Activated CD8-positive, alpha-beta memory T cell treated with anti-CD3 and anti-CD28 coated beads, Interleukin-2, amount 50 U/mL, for 1 hour (primary cell): ENCODE measurements around the gene TRAPPC4.
A peak's percentile ranks its signal among the peaks of the same experiment; 100 is the strongest.
"Not testable (repeated sequence)": the region's sequence is repeated elsewhere in the genome, so short reads cannot be mapped to it uniquely, and the experiment has no call there.

ENCODE experiments used
- DNase-seq: peaks from one replicate; pipeline ENCODE4 v3.0.0-alpha.2; 2020; ENCODE audit errors: extremely low read depth

Gene TRAPPC4

DNA sequence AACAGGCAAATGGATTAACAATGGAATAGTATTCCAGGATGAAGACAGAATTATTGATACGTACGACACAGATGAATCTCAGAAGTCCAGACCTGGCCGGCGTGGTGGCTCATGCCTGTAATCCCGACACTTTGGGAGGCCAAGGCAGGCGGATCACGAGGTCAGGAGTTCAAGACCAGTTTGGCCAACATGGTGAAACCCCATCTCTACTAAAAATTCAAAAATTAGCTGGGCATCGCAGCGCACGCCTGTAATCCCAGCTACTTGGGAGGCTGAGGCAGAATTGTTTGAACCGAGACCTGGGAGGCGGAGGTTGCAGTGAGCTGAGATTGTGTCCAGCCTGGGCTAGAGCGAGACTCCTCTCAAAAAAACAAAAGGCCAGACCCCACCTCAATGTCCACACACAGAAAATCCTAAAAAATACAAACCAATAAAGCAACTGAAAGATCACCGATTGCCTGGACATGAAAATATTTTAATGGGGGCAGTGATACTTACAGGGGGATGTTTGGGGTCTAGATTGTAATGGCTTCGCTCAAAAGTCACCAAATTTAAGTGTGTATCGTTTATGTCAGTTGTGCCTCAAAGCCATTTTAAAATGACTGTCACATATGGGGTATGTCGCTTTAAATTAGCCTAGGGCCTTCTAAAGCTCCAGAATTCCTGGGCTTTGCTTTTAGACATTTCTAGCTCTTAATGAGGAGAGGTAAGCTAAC, 4.2 kb upstream of the TRAPPC4 start:
- DNase-seq = no peak

DNA sequence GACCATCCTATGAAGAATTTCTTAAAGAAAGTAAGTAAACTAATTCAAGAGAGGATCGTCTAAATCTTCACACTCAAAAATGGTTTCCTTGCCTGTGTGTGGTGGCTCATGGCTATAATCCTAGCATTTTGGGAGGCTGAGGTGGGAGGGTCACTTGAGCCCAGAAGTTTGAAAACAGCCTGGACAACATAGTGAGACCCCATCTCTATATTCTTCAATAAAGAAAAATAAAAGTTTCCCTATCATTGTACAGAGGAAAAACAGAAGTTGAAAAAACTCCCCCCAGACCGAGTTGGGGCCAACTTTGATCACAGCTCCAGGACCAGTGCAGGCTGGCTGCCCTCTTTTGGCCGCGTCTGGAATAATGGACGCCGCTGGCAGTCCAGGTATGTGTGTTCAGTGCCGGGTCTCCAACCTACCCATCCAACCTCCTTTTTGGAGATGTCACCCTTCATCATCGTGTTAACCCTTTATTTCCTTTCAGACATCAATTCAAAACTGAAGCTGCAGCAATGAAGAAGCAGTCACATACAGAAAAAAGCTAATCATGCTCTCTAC, 3.4 kb upstream of the TRAPPC4 start:
- DNase-seq = no peak

DNA sequence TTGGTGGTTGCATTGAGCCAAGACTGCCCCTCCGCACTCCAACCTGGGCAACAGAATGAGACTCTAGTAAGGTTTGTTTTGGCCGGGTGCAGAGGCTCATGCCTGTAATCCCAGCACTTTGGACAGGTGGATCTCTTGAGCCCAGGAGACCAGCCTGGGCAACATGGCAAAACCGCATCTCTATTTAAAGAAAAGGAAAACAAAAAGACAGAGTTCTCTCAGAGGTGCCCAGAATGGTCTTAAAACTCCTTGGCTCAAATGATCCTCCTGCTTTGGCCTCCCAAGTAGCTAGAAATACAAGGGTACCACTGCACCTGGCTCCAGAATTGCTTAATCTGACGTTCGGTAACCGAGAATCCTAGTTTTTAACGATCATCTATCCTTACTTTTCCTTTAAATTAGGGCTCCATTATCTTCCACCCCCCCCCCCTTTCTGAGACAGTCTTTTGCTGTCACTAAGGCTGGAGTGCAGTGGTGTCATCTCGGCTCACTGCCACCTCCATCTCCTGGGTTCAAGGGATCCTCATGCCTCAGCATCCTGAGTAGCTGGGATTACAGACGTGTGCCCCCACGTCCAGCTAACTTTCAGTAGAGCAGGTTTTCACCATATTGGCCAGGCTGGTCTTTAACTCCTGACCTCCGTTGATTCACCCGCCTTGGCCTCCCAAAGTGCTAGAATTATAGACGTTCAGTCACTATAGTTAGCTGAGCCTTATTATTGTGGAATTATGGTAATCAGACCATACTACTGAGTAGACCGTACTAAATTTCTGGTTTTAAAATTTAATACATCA, 2.2 kb upstream of the TRAPPC4 start:
- DNase-seq = no peak

DNA sequence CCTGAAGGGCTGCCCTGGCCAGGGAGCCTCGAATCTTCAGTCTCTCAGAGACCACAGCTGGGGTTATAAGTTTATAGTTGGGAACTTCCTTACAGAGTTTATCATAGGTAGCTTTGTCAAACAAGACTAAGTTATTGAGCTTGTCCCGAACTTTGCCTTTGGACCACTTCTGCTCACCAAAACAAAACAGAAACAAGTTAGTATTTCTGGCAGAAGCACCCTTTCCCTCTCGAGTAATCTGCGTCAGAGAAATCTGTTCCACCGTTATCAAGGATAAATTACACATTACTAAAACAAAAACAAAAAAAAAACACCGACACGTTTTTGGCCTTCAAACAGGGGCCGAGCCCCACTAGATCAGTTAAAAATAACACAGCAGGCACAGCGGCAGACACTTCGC, 1.2 kb upstream of the TRAPPC4 start:
- DNase-seq = not testable (repeated sequence)

DNA sequence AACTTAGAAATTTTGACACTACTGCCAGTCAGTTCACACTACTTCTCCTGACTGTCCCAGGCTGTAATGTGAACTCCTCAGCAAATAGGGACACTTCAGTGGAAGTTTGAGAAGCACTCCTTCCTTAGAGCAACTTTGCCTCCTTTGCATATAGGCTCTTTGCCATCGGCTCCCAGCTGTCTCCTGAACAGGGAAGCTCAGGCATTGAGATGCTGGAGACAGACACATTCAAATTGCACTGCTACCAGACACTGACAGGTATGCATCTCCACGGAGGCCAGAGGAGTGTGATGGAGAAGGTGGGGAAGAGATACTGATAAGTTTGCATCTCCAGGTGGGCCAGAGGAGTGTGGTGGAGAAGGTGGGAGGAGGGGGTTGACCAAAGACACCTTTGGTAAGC, 1.4 kb downstream of the TRAPPC4 start:
- no peak for DNase-seq

DNA sequence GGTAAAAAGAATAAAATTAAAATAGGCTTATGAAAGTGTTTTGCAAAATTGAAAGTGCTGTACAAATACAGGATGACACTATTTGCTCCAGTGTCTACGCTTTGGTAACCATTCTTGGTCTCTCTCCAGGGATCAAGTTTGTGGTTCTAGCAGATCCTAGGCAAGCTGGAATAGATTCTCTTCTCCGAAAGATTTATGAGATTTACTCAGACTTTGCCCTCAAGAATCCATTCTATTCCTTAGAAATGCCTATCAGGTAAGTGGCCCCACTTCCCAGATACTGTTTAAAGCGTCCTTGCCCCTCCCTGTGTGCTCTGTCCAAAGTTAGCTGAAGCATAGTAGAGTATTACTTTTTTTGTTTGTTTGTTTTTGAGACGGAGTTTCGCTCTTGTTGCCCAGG, 3.1 kb downstream of the TRAPPC4 start:
- DNase-seq = no peak

DNA sequence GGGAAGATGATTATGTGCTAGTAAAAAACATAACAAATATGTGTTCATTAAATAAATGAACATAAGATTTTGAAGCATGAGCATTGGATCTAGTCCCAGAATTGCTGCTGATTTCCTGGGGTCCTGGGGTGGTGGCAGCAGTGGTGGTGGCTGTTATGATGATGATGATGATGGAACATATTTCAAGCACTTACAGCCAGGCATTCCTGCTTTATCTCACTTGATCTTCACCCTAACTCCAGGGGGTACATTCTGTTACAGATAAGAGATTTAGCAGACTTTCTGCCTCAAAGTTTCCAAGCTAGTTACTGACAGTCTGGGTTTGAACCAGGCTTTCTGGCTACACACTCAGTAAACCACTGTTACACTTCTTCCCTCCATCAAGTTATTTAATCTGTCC, 5.2 kb downstream of the TRAPPC4 start:
- DNase-seq = no peak

DNA sequence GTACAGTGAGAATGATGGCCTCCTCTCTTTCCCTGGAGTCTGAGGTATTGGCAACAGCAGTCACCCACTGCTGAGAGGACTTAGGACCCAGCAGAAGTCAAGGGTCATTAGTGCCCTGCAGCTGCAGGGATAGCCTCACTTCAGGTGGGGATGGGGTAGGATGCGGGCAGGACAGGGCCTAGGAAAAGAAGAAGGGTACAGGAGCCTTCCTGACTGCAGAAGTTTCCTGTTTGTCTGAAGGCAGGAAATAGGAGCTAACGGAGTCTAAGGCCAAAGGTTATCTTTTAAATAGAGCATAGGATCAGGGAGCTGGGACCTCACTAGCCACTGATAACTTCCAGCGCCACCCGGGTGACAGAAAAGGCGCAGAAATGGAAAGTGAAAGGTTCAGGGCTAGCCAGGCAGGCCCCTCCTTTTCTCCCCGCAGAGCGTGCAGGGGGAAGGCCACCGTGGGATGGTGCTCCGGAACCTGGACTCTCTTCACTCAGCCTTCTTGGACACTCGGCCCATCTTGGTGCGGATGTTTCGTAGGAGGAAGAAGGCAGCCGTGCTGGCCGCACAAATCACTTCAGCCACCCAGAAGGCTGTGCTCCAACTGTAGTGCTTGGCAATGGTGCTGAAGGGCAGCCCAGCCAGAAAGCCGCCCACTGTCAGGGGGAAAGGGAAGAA, 6.0 kb downstream of the TRAPPC4 start:
- DNase-seq = no peak

DNA sequence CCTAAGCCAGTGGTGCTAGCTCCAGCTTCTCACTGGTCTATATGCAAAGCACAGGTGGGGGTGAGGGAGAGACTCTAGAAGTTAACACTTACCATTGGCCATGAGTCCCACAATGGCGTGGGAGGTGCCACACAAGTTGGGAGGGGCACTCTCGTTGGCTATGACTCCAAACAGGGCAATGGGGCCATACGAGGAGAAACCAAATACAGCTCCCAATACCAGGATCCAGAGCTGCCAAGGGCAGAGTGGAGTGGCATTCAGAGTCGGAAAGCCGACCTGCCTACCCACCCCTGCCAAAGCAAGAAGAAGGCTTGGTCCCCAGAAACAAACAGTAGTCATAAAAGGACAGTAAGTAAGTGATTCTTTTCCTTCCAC, 6.5 kb downstream of the TRAPPC4 start:
- DNase-seq = no peak

DNA sequence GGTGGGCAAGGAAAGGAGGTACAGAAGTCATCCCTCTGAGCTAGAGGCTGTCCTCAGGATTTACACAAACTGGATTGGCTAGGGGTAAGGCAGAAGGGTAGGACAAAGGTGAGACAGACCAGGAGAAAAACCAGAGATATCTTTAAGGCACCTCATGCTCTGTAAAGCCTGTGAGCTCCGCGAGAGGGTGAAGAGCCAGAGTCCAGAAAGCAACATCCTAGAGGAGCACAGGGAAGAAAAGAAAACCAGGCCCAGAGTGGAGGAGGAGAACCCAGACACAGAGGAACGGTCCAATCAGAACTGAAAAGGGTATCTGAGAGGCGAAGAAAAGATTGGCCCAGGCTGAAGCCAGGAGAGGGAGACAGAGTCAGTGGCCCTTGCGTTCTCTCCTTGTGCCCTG, 7.0 kb downstream of the TRAPPC4 start:
- no peak for DNase-seq

DNA sequence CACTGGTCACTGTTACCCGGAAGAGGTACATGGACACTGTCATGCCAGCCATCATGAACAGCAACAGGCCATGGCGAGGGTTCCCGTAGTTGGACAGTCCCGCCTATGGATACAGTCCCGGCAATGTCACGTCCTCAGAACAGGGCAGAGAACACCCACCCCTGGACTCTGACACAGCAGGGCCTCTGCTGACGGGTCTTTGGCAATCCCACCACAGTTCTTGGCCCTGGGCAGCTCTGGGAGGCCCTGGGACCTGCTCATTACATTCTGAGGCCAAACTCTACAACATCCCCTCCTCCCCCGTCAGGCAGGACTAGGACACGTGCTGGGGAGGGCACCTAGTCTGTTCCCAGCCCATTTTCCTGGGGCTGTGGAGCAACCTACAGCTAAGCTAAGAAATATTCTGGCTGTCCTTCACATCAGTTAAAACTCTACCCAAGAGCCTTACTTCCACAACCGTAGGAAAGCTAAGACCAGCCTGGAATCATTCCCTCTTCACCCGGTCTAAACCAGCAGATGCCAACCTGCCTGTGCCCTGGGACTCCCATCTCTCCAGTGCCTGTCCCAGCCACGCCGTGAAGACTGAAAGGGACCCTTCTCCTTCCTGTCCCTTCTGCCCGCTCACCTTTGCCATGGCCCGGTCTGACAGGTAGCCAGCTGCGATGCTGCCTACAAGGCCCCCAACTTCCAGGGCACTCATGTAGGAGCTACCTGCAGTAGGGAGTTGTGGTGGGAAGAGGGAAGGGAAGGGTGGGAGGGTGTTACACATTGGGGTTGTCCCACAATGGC, 7.6 kb downstream of the TRAPPC4 start:
- DNase-seq = no peak

DNA sequence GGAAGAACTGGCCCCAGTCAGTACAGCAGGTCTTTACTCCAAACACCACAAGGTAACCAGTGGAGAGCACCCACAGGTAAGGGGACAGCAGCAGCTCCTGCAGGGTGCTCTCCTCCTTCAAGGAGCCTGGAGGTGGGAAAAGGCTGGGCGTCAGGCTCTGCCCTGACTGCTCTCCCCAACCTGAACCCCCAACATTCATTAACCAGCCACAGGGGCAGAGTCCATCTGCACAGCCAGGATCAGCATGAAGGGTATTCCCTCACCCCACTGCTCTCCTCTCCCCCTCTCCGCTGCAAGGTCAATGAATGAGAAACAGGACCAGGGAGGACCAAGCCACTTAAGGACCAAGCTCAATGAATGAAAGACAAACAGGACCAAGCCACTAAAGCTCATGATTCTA, 8.4 kb downstream of the TRAPPC4 start:
- no peak for DNase-seq

DNA sequence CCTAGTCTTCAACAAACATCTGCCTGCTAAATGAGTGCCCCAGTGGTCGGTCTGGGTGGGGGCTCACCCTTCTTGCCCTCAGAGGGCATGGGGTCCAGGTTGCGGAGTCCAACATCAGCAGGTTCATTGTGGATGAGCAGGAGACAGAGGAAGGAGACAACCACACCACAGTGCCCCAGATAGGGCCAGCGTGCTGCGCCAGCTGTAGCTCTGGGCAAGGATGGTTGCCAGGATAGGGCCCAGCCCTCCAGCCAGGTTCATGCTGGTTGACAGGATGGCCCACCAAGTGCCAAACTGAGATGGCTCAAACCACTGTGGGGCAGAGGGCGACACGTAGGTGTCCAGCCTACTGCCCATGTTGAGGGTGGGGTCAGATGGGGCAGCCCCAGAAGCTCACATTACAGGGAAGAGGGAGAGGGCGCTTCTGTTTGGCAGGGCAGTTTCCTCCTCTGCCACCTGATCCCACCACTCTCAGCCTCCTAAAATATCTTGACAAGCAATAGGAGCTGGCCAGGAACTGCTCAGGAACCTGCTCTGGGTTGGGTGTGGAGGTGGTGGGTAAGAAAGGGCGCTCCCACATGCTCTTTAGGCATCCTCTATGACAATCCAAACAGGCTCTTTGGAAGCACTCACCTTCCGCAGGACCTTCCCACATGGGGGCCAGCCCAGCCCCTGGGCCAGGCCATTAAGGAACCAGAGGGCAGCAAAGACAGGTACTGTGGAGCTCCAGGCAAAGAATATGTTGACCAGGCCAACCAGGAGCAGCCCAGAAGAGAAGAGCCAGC, 9.2 kb downstream of the TRAPPC4 start:
- no peak for DNase-seq

DNA sequence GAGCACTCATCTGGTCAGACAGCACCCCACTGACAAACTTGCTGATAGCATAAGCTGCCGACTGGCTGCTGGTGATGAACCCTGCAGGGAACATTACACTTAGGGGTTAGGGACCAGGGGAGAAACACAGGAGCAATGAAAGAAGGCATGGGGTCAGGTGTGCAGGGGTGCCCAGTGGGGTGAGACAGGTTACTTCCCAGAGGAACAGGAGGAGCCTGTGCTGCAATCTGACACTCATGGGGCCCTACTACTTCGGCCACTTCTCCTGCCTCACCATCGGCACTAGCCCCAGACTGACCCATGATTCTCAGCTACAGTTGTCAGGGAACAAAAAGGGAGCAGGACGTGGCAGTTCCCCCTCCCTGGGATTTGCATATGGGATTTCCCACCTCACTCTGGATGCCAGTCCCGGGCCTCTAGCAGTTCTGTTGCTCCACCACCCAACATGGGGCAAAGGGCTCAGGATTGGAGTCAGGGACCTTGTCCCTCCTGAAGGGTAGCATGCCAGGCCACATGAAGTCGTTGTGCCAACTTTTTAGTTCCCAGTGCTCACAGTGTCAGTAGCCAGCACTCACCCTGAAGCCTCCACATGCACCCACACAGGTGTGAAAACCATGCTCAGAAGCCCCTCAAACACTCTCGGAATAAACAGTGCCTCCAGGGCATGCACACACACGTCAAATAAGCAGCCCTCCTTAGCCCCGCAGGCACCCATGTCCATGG, 9.9 kb downstream of the TRAPPC4 start:
- DNase-seq = no peak

DNA sequence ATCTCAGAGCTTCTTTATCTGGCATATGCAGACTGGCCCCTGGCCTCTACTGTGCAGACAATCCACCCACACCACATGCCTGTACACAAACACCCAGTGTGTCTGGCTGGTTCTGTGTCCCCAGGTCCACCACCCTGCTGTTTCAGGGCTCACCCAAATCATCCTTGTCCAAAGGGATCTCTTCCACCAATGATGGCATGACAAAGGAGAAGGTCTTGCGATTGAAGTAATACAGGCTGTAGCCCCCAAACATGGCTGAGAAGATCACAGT, 10.4 kb downstream of the TRAPPC4 start:
- DNase-seq = no peak

DNA sequence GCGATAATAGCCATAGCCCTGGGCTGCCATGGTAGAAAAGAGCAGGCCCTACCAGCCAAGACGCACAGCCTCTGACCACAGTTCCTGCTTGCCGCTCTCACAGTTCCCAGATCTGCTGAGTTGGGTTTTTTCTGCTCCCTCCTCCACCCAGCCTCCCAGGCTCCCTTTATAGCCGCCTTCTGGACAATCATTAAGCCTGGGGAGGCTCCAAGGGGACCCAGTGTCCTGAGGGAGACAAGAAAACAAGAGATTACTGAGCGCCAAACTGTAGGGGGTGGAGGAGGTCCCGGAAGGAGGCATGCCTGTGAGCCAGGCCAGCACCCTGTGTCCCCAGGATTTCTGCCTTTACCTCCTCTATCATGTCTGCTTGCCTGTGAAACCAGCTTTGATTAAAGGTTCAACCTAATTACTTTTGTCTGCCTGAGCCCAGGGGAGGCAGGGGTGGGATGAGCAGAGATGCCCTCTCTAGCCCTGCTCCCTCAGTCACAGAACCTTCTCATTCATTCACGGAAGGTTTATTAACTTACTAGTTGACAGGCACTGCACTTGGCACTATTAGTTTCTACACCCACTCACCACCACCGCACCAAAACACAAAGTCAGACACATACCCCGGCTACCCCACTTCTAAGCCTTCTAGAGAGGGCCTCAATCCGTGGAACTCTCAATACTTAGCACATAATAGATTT, 10.9 kb downstream of the TRAPPC4 start:
- DNase-seq = no peak

DNA sequence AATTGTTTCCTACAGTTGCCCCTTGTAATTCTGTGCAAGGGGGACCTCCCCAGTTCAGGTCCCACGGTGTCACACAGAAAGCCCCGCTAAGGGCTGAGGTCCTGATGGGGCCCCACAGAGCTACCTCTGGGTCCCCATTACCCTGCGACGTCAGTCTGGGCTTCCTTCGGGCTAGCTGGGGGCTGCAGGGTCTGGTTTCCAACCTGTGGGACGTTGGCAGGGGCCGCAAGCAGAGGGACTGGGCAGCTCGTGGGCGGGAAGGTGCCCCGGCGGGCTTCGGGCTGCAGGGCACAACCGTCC, 11.4 kb downstream of the TRAPPC4 start:
- no peak for DNase-seq

DNA sequence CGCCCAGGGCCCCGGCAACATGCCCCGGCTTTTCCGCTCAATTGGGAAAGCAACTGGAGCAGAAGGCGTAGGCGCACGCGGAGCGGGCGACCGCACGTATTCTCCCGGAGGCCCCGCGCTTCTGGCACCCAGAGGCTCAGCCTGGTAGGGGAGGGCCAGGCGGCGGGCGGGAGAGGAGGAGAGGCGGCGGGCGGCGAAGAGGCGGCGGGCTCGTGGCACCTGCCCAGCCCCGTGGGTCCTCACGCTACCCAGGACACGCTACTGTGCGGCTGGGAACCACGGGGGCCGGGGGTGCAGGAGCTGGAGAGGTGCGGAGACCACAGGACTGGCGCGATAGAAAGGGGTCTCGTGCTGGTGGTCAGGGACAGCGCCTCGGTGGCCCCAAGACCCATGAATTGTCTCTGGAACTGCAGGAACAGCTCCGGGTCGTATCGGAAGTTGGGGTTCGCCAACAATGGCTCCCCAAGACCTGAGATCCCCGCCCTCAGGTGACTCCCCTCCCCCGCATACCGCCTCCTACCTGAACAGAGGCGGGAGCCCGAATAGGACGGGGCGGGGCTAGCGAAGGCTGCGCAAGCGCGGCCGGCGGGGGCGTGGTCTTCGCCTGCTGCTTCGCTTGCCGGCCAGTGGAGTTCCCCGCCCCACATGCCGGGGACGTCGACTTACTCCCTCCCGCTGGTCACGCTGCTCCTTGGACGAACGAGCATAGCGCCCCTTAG, 11.9 kb downstream of the TRAPPC4 start, which contains the start of gene SLC37A4:
Gene SLC37A4 (minus strand): TSS at position 549 of the 719 bp plus-strand sequence.
- DNase-seq = peak; percentile 89

DNA sequence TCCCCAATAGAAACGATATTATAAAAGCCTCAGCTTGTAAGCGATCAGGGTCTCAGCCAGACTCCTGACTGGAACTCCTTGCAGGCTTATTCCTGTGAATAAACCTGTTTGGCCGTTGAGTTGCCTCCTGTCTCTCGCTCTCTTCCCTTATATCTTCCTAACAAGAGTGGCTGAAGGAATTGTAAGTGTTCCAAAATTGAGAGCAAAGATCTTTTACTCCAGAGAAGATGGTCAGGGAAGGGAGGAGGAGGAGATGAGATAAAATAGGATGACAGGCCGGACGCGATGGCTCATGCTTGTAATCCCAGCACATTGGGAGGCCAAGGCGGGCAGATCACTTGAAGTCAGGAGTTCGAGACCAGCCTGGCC, 13.3 kb downstream of the TRAPPC4 start:
- no peak for DNase-seq

DNA sequence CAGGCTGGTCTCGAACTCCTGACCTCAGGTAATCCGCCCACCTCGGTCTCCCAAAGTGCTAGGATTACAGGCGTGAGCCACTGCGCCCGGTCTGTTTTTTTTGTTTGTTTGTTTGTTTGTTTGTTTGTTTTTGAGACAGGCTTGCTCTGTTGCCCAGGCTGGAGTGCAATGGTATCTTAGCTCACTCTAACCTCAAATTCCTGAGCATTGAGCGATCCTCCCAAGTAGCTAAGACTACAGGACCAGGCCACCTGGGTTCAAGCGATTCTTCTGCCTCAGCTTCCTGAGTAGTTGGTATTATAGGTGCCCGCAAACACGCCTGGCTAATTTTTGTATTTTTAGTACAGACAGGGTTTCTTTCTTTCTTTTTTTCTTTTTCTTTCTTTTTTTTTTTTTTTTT, 14.9 kb downstream of the TRAPPC4 start:
- DNase-seq = not testable (repeated sequence)
